Neuronal stem cell (in vitro differentiated cells): ENCODE results near the gene MFF.
"Not testable (repeated sequence)": the region's sequence is repeated elsewhere in the genome, so short reads cannot be mapped to it uniquely, and the experiment has no call there.

Experiments used
- DNase-seq: peaks from one replicate; pipeline ENCODE4 v3.0.0-alpha.2; 2013; ENCODE audit warnings: low spot score
- H2AFZ ChIP-seq: one replicate; pipeline ENCODE4 v1.6.1; 2013; ENCODE audit warnings: mild to moderate bottlenecking, low read length, inconsistent platforms
- H2AK5ac ChIP-seq: 2 replicates; pipeline ENCODE4 v1.6.1; 2013; ENCODE audit warnings: low read depth, mild to moderate bottlenecking, inconsistent platforms, low read length, moderate library complexity, mixed read lengths
- H2BK120ac ChIP-seq: 2 replicates; pipeline ENCODE4 v1.6.1; 2013; ENCODE audit warnings: low read depth, mild to moderate bottlenecking, inconsistent platforms, low read length, moderate library complexity, mixed read lengths
- H2BK12ac ChIP-seq: one replicate; pipeline ENCODE4 v1.6.1; 2013; ENCODE audit warnings: low read length, inconsistent platforms
- H2BK15ac ChIP-seq: 2 replicates; pipeline ENCODE4 v1.6.1; 2013; ENCODE audit warnings: mild to moderate bottlenecking, low read length, inconsistent platforms, mixed read lengths
- H2BK5ac ChIP-seq: one replicate; pipeline ENCODE4 v1.6.1; 2013; ENCODE audit warnings: inconsistent platforms, mild to moderate bottlenecking, low read length, moderate library complexity
- H3K14ac ChIP-seq: one replicate; pipeline ENCODE4 v1.6.1; 2013; ENCODE audit warnings: low read length, inconsistent platforms
- H3K18ac ChIP-seq: 2 replicates; pipeline ENCODE4 v1.6.1; 2013; ENCODE audit warnings: low read length, inconsistent platforms
- H3K23ac ChIP-seq: 2 replicates; pipeline ENCODE4 v1.6.1; 2013; ENCODE audit warnings: low read depth, mild to moderate bottlenecking, mixed read lengths, low read length, inconsistent platforms; ENCODE audit not compliant: poor library complexity
- H3K27ac ChIP-seq: replicated peaks from 3 replicates; pipeline ENCODE4 v1.5.1; 2013; ENCODE audit warnings: low read length, inconsistent platforms
- H3K27me3 ChIP-seq, 3 experiments: 2 replicates each; pipeline ENCODE4 v1.6.1; 2013; ENCODE audit warnings: low read length in 3 of 3, mild to moderate bottlenecking in 2 of 3, inconsistent platforms in 1 of 3, low read depth in 1 of 3, mixed read lengths in 1 of 3, moderate library complexity in 1 of 3; ENCODE audit not compliant: control insufficient read depth in 3 of 3, insufficient read depth in 3 of 3
- H3K36me3 ChIP-seq, 2 donors: replicated peaks in 1 of 2; 2 replicates each; pipeline ENCODE4 v1.6.1; 2013; ENCODE audit warnings: low read length in 2 of 2; ENCODE audit not compliant: control insufficient read depth in 2 of 2, insufficient read depth in 2 of 2
- H3K4ac ChIP-seq: 2 replicates; pipeline ENCODE4 v1.6.1; 2013; ENCODE audit warnings: inconsistent platforms, mild to moderate bottlenecking, low read length, moderate library complexity
- H3K4me1 ChIP-seq, 2 donors: 1 replicate in 1 of 2; 2 replicates in 1 of 2; pipeline ENCODE4 v1.6.1; 2013; ENCODE audit warnings: low read length in 2 of 2, low read depth in 1 of 2; ENCODE audit not compliant: control insufficient read depth in 2 of 2, insufficient read depth in 1 of 2
- H3K4me2 ChIP-seq: one replicate; pipeline ENCODE4 v1.6.1; 2013; ENCODE audit warnings: mild to moderate bottlenecking, low read length, inconsistent platforms; ENCODE audit not compliant: insufficient read depth, poor library complexity, severe bottlenecking
- H3K4me3 ChIP-seq, 2 donors: 2 replicates each; pipeline ENCODE4 v1.5.1; 2013; ENCODE audit warnings: low read length in 2 of 2, mild to moderate bottlenecking in 2 of 2, inconsistent platforms in 1 of 2, moderate library complexity in 1 of 2
- H3K79me1 ChIP-seq: one replicate; pipeline ENCODE4 v1.6.1; 2013; ENCODE audit warnings: low read depth, mild to moderate bottlenecking, inconsistent platforms, low read length, moderate library complexity
- H3K9ac ChIP-seq: one replicate; pipeline ENCODE4 v1.6.1; 2013; ENCODE audit warnings: mild to moderate bottlenecking, low read depth, low read length, inconsistent platforms; ENCODE audit not compliant: poor library complexity
- H3K9me3 ChIP-seq, 2 donors: replicated peaks in 1 of 2; 2 replicates each; pipeline versions ENCODE3 to v1.6.1; 2013; ENCODE audit warnings: low read length in 2 of 2, mild to moderate bottlenecking in 2 of 2, inconsistent platforms in 1 of 2, low read depth in 1 of 2, mixed read lengths in 1 of 2, moderate library complexity in 1 of 2; ENCODE audit not compliant: control insufficient read depth in 2 of 2, insufficient read depth in 1 of 2
- H4K8ac ChIP-seq: one replicate; pipeline ENCODE4 v1.6.1; 2013; ENCODE audit warnings: low read depth, mild to moderate bottlenecking, inconsistent platforms, low read length, moderate library complexity
- H4K91ac ChIP-seq: one replicate; pipeline ENCODE4 v1.6.1; 2013; ENCODE audit warnings: low read length, low read depth, mild to moderate bottlenecking, inconsistent platforms; ENCODE audit not compliant: poor library complexity
- WGBS, 2 donors: extraction: QIAGEN DNeasy Blood & Tissue Kit; methylation state at CpG; one replicate each; pipeline ENCODE4 v1.1.7; 2013; ENCODE audit warnings: missing lambda C conversion rate in 2 of 2, mixed read lengths in 1 of 2; ENCODE audit not compliant: insufficient read length in 2 of 2, insufficient replicate concordance in 1 of 2; ENCODE audit errors: extremely low coverage in 2 of 2; 5-methylcytosine and 5-hydroxymethylcytosine counted together

Gene MFF

DNA sequence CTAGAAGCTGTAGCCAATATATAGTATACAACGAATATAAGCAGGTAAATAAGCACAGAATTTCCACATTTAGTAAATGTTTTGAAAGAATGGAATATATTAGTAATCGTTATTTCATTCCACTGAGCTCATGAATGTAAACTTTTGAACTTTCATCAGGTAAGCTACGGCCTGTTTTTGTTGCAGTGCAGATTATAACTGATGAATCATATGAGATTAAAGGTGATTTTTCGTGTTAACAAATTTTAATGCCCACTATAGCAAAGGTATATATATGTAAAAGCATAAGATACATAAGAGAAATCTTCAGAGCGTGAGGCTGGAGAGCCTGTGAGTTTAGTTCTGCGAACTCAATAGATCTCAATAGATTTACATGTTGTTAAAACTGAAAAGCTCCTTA, 61.6 kb downstream of the MFF start:
- WGBS, 2 donors = no CpG with 5 or more reads among the region's 6 CpGs
- no peak overlapping the region for H2AFZ ChIP-seq
- no peak overlapping the region for H3K4me2 ChIP-seq
- H3K4me1 ChIP-seq = no peaks in the 10 kb centered on the region
- no peaks in the 10 kb centered on the region for H3K79me1 ChIP-seq
- H2BK5ac ChIP-seq = no peak overlapping the region
- DNase-seq = no peak
- no peak overlapping the region for H3K4me3 ChIP-seq
- H3K4ac ChIP-seq = no peak overlapping the region
- no peak overlapping the region for H2BK120ac ChIP-seq
- no peak overlapping the region for H4K8ac ChIP-seq
- no peak overlapping the region for H3K18ac ChIP-seq
- no peak overlapping the region for H3K23ac ChIP-seq
- H3K27me3 ChIP-seq = no peaks in the 10 kb centered on the region
- no peak overlapping the region for H4K91ac ChIP-seq
- H2AK5ac ChIP-seq = no peak overlapping the region
- no peaks in the 10 kb centered on the region for H3K9me3 ChIP-seq
- H3K14ac ChIP-seq = no peak overlapping the region
- H3K36me3 ChIP-seq = no peaks in the 10 kb centered on the region
- no peak overlapping the region for H2BK15ac ChIP-seq
- H2BK12ac ChIP-seq = no peak overlapping the region
- no peak overlapping the region for H3K9ac ChIP-seq
- H3K27ac ChIP-seq = no peak overlapping the region

DNA sequence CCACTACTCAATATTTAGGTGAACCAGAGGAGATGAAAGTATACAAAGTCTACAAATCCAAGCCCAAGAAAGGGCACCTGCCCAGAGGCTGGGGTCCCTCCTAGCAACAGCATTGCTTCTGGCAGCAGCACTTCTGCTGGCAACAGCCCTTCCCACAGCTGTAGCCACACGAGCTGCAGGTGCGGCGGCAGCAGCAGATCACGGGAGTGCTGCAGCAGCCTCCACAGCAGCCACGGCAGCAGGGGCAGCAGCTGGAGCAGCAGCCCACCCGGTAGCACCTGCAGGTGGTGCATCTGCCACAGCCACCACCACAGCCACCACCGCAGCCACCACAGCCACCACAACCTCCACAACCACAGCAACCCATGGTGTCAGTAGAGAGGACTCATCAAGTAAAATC, 62.5 kb downstream of the MFF start, which contains the start of gene SCYGR1:
Gene SCYGR1 (minus strand): TSS at position 367 of the 400 bp plus-strand sequence. CDS start 0 bp downstream, at position 367.
- not testable (repeated sequence) for H3K4ac ChIP-seq, H2BK120ac ChIP-seq, H3K4me2 ChIP-seq, H2AK5ac ChIP-seq, H3K23ac ChIP-seq, H3K4me1 ChIP-seq, H3K4me3 ChIP-seq, H3K14ac ChIP-seq, H2BK15ac ChIP-seq, H4K91ac ChIP-seq, H4K8ac ChIP-seq, H2BK5ac ChIP-seq, DNase-seq, H3K9me3 ChIP-seq, H3K79me1 ChIP-seq, H3K36me3 ChIP-seq, H3K9ac ChIP-seq, H3K27ac ChIP-seq, H3K27me3 ChIP-seq, H2BK12ac ChIP-seq, H2AFZ ChIP-seq
- no CpG with 5 or more reads among the region's 7 CpGs for WGBS, 2 donors
- peak within 1 kb of the TSS; percentile 4 for H3K18ac ChIP-seq

DNA sequence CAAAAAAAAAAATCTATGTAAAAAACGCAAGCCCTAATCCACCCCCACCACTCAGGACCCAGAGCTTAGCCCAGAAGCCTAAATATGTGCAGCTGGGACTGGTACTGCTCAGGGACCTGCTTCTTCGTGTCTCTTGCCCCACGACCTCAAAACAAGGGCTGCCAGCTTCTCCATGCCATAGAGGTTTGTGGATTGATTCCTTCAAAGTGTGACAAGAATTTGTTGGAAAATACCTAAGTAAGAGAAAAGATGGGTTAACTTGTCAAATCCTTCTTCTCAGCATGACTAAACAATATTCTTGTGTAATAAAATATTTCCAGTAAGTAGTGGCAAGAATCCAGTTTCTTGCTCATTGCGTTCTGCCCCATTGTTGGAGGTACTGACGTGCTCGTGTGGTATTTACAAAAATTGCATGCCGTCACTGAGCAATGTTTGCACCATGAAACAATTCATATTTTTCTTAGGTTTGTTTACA, 63.5 kb downstream of the MFF start:
- no peak overlapping the region for H3K4me3 ChIP-seq
- WGBS, 2 donors = no CpG with 5 or more reads among the region's 7 CpGs

DNA sequence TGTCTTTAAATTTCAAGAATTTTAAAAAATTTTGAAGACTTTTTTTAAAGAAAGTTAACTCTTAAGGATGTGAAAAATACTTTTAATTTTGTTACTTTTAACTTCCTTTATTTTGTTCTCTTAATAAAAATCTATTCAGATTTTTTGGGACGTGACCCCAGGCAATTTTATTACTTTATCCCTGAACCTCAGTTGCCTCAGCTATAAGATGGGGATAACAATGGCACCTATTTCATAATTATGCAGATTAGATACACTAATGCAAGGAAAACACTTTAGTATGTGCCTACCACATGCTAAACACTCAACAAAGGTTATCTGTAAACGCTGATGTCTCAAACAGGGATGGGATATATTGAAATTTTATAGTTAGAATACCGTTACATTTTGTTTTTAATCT, 64.2 kb downstream of the MFF start:
- no peak for DNase-seq
- Histone ChIP-seq H3K27ac (no peak overlapping the region), H2AFZ (no peak overlapping the region), H2BK5ac (no peak overlapping the region), H3K4ac (no peak overlapping the region), H3K27me3 (no peaks in the 10 kb centered on the region), H2AK5ac (no peak overlapping the region), H3K36me3 (no peaks in the 10 kb centered on the region), H3K23ac (no peak overlapping the region), H4K91ac (no peak overlapping the region), H3K4me1 (no peaks in the 10 kb centered on the region), H3K18ac (no peak overlapping the region), H4K8ac (no peak overlapping the region), H3K4me2 (no peak overlapping the region), H2BK15ac (no peak overlapping the region), H3K4me3 (no peak overlapping the region), H3K9me3 (no peaks in the 10 kb centered on the region), H3K14ac (no peak overlapping the region), H2BK120ac (no peak overlapping the region), H3K79me1 (no peaks in the 10 kb centered on the region), H3K9ac (no peak overlapping the region), H2BK12ac (no peak overlapping the region)
- WGBS, 2 donors = no CpG with 5 or more reads among the region's 3 CpGs

More for the DNA sequence above, 63.5 kb downstream of the MFF start:
- no peak overlapping the region for H3K23ac ChIP-seq
- H4K91ac ChIP-seq = no peak overlapping the region
- no peaks in the 10 kb centered on the region for H3K36me3 ChIP-seq
- H3K27me3 ChIP-seq = no peaks in the 10 kb centered on the region
- no peak overlapping the region for H2BK120ac ChIP-seq
- no peak for DNase-seq
- H3K9ac ChIP-seq = no peak overlapping the region
- no peak overlapping the region for H3K18ac ChIP-seq
- no peak overlapping the region for H3K27ac ChIP-seq
- H2AFZ ChIP-seq = no peak overlapping the region
- no peak overlapping the region for H3K14ac ChIP-seq
- no peaks in the 10 kb centered on the region for H3K9me3 ChIP-seq
- H2BK12ac ChIP-seq = no peak overlapping the region
- no peak overlapping the region for H2AK5ac ChIP-seq
- H3K4me1 ChIP-seq = no peaks in the 10 kb centered on the region
- H2BK5ac ChIP-seq = no peak overlapping the region
- H3K4me2 ChIP-seq = no peak overlapping the region
- H2BK15ac ChIP-seq = no peak overlapping the region
- H3K79me1 ChIP-seq = no peaks in the 10 kb centered on the region
- no peak overlapping the region for H4K8ac ChIP-seq
- H3K4ac ChIP-seq = no peak overlapping the region
